ENCODE measurements around the gene TXNRD2.
"Not testable (repeated sequence)": the region's sequence is repeated elsewhere in the genome, so short reads cannot be mapped to it uniquely, and the experiment has no call there.

The TXNRD2 gene

DNA sequence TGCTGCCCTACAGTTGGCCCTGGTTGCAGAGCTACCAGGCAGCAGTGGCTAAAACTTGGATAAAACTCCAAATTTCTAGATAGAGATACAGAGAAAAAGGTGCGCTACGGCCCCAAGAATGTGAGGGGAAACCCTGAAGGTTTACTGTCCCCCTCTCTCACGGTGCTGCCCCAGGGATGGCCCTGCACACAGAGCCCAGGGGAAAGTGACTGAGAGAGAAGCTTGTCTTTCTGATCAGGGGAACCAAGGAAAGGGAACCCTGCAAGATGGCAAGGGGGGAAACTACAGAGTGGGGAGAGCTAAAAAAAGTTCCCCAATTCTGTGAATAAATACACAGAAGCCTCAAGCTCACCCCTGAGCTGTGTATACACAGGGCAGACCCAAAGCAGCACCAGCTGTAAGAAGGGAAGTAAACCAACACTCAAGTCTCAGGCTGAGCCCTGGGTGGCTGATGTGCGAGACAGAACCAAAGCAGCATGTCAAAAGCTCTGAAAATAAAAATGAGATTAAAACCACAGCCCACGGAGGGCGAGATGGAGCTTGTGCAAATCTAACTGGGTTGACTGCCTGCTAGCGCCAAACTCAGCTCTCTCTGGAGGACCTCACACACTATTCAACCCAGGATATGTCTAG is 109.0 kb downstream of the TXNRD2 start:
- peaks cover 9% of the 10 kb centered on the region for H3K4me1 Mint-ChIP-seq (ENCODE audit: low read depth)
- H3K27ac Mint-ChIP-seq, result no peak overlapping the region
- DNase-seq (ENCODE audit: low spot score), result no peak

DNA sequence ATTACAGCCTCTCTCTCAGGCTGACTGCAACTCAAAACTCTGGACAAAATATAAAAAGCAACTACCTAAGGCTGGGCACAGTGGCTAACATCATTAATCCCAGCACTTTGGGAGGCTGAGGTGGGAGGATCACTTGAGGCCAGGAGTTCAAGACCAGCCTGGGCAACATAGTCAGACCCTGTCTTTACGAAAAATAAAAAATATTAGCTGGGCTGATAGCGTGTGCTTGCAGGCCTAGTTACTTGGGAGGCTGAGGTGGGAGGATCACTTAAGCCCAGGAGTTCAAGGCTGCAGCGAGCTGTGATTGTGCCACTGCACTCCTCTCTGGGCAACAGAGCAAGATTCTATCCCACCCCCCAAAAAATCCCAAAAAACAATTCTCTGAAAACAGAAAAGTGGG is 109.6 kb downstream of the TXNRD2 start:
- not testable (repeated sequence) for H3K9me3 Mint-ChIP-seq; H3K27ac Mint-ChIP-seq; H3K4me1 Mint-ChIP-seq (ENCODE audit: low read depth); H3K4me3 Mint-ChIP-seq; H3K27me3 Mint-ChIP-seq (ENCODE audit: low read depth); DNase-seq (ENCODE audit: low spot score); H3K36me3 Mint-ChIP-seq (ENCODE audit: low read depth)

More for the DNA sequence above, 109.0 kb downstream of the TXNRD2 start:
- Mint-ChIP-seq H3K9me3 (no peaks in the 10 kb centered on the region), H3K4me3 (no peak overlapping the region), H3K27me3 (ENCODE audit: low read depth) (no peaks in the 10 kb centered on the region), H3K36me3 (ENCODE audit: low read depth) (no peaks in the 10 kb centered on the region)

DNA sequence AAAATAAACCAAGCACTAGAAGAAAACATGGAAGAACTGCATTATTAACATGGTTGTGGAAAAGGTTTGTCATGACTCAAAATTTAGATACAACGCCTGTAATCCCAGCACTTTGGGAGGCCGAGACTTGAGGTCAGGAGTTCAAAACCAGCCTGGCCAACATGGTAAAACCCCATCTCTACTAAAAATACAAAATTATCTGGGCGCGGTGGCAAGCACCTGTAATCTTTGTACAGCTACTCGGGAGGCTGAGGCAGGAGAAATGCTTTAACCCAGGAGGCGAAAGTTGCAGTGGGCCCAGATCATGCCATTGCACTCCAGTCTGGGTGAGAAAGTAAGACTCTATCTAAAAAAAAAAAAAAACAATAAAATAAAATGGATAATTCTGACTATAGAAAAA is 110.6 kb downstream of the TXNRD2 start:
- no peak for DNase-seq (ENCODE audit: low spot score)
- H3K27ac Mint-ChIP-seq, result no peak overlapping the region
- H3K9me3 Mint-ChIP-seq, result no peaks in the 10 kb centered on the region
- H3K27me3 Mint-ChIP-seq (ENCODE audit: low read depth), result no peaks in the 10 kb centered on the region
- no peaks in the 10 kb centered on the region for H3K36me3 Mint-ChIP-seq (ENCODE audit: low read depth)
- peaks cover 9% of the 10 kb centered on the region for H3K4me1 Mint-ChIP-seq (ENCODE audit: low read depth)
- no peak overlapping the region for H3K4me3 Mint-ChIP-seq

DNA sequence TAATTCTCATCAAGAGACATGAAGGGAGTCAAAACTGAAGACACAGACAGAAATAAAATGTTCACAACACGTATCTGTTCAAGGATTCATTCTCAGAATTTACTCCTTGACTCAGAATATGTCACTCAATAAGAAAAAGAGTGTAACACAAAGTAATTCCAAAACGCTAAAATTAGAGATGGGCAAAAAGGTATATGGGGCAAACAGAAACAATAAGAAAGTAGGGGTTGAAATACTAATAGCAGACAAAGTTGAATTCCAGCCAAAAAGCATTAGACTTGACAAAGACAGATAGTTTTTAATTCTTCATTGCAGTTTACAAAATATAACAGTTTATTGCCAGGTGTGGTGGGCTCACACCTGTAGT is 113.6 kb downstream of the TXNRD2 start:
- Mint-ChIP-seq H3K36me3 (ENCODE audit: low read depth) (no peaks in the 10 kb centered on the region), H3K9me3 (no peaks in the 10 kb centered on the region), H3K27ac (no peak overlapping the region), H3K4me1 (ENCODE audit: low read depth) (peaks cover 3% of the 10 kb centered on the region), H3K4me3 (no peak overlapping the region), H3K27me3 (ENCODE audit: low read depth) (no peaks in the 10 kb centered on the region)
- no peak for DNase-seq (ENCODE audit: low spot score)

DNA sequence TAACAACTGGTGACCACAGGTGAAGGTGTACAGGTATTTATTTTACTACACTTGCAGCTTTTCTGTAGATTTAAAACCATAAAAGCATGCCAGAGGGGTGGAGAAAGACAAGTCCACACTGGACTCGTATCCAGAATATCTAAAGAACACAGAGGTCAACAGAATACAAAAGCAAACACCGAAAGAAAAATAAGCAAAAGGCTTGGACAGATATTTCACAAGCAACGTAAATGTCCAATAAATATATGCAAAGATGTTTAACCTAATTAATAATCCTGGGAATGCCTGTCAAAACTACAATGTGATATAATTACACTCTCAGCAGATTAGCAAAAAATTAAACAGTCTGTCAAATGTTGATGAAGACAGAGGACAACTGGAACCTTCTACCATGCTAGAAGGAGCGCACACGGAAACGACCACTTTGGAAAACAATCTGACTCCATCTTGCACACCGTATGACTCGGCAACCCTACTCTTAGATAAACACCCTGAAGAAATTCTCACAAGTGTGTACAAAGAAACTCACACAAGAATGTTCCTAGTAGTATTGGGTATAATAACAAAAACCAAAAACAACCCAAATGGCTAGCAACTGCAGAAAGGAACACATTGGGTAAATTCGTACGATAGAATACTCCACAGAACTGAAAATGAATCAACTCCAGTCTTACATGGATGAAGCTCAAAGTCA is 114.1 kb downstream of the TXNRD2 start:
- no peaks in the 10 kb centered on the region for H3K36me3 Mint-ChIP-seq (ENCODE audit: low read depth)
- H3K27ac Mint-ChIP-seq, result no peak overlapping the region
- no peaks in the 10 kb centered on the region for H3K9me3 Mint-ChIP-seq
- DNase-seq (ENCODE audit: low spot score), result no peak
- no peaks in the 10 kb centered on the region for H3K27me3 Mint-ChIP-seq (ENCODE audit: low read depth)
- no peaks in the 10 kb centered on the region for H3K4me1 Mint-ChIP-seq (ENCODE audit: low read depth)
- no peak overlapping the region for H3K4me3 Mint-ChIP-seq

DNA sequence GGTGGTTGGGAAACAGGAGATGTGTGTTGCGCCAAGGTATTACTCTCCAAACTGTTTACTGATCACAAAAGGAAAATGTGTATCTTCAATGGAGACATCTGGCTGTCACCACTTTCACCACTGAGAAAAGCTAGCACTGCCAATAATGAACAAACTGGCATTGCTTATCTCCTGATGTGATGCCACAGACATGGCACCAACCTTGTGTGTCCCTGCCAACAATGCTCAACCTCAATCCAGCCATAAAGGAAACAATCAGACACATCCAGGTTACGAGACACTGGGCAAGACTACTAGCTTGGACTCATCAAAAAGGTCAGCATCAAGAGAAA is 115.0 kb downstream of the TXNRD2 start:
- Mint-ChIP-seq H3K4me3 (no peak overlapping the region), H3K4me1 (ENCODE audit: low read depth) (no peaks in the 10 kb centered on the region), H3K36me3 (ENCODE audit: low read depth) (no peaks in the 10 kb centered on the region), H3K9me3 (no peaks in the 10 kb centered on the region), H3K27me3 (ENCODE audit: low read depth) (no peaks in the 10 kb centered on the region), H3K27ac (no peak overlapping the region)
- no peak for DNase-seq (ENCODE audit: low spot score)

DNA sequence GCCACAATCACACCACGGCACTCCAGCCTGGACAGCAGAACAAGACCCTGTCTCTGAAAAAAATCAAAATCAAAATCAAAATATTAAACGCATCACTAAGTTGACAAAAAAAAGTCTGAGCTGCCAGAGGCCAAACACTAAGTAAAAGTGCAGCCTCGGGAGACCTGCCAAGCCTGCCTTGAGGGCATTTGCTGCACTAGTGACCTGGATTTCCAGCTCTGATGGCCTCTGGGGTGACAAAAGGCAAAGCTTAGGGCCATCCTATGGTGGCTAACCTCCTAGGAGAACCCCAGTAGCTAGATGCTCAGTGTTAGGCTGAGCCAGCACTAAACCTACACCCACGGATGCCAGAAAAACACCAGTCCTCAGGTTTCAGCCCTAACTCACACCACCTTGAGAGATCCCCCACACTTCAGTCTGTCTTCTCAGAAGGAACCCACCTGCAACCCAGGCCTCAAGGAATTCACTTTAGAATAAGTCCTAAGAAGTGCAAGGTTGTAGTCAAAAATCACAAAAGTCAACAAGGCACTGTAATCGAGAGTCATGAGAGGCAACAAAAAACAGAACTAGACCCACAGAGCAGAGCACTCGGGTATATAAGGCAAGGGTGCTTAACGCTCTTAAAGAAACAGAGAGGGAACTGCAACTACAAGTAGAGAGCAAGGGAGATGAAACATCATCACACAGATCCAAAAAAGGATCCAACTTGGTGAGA is 115.6 kb downstream of the TXNRD2 start:
- Mint-ChIP-seq H3K4me1 (ENCODE audit: low read depth) (no peaks in the 10 kb centered on the region), H3K4me3 (no peak overlapping the region), H3K27ac (no peak overlapping the region), H3K36me3 (ENCODE audit: low read depth) (no peaks in the 10 kb centered on the region), H3K9me3 (no peaks in the 10 kb centered on the region), H3K27me3 (ENCODE audit: low read depth) (no peaks in the 10 kb centered on the region)
- DNase-seq (ENCODE audit: low spot score), result no peak
